ENCODE data around the gene TULP4.

The TULP4 gene

DNA sequence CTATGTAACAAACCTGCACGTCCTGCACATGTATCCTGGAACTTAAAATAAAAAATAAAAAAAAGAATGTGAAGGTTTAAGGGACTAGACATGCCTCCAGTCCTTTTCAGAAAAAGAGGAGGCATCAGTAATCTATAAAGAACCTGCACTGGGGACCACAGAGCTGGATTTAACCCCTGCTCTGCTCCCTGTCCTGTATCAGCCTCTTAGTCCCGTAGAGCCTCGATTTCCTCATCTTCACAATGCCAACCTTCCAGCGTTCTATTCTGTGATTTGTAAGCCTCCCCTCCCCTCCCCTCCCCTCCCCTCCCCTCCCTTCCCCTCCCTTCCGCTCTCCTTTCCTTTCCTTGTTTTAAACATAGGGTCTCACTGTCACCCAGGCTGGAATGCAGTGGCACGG, 216.6 kb downstream of the TULP4 start:
- H3K27me3 Mint-ChIP-seq: peaks cover 67% of the 10 kb centered on the region
- peaks cover 14 to 27% of the 10 kb centered on the region in 2 donors for H3K9me3 Mint-ChIP-seq
- no peak overlapping the region for H3K4me3 Mint-ChIP-seq

DNA sequence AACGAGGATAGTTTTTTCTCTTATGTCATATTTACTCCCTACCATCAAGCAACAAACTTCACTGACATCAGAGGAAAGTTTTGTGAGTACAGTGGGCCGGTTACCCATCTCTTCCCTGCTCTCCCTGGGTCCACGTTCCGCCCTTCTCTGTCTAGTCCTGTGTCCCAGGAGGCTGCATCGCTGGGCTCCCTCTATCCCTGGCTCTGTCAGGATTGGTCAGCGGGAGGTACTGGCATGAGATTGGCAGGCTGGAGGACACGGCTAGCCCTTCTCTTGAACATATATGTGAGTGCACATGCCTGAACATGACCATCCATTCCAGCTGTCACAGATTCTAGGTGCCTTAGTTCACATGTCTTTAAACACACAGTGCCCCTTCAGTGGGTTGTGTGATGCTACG, 217.4 kb downstream of the TULP4 start:
- peaks cover 14 to 27% of the 10 kb centered on the region in 2 donors for H3K9me3 Mint-ChIP-seq
- H3K27me3 Mint-ChIP-seq: peaks cover 61% of the 10 kb centered on the region
- no peaks in the 10 kb centered on the region for H3K4me1 Mint-ChIP-seq
- no peak for DNase-seq
- no peak overlapping the region for H3K4me3 Mint-ChIP-seq
- no peak overlapping the region for H3K27ac Mint-ChIP-seq
- ATAC-seq: no peak

More for the DNA sequence above, 216.6 kb downstream of the TULP4 start:
- DNase-seq: no peak
- Mint-ChIP-seq H3K4me1 (no peaks in the 10 kb centered on the region), H3K27ac (no peak overlapping the region)
- no peak for ATAC-seq

DNA sequence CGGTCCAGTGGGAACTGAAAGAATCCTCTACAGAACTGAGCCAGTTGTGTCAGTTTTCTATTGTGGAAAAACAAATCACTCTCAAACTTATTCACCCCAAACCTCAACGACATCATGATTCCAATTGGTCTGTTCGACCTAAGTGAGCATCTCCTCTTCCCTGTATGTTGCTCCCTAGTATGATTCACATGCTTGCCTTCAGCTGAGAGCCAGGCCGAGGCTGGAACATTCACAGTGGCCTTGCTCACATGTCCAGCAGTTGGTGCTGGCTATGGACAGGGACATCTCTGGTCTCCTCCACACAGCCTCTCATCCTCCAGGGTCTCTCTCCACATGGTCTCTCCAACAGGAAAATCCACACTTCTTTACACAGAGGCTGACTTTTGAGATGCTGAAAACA, 219.3 kb downstream of the TULP4 start:
- DNase-seq (no peak), ATAC-seq (no peak)
- H3K4me1 Mint-ChIP-seq: no peaks in the 10 kb centered on the region
- H3K27me3 Mint-ChIP-seq: peaks cover 61% of the 10 kb centered on the region
- H3K4me3 Mint-ChIP-seq: no peak overlapping the region
- peaks cover 9 to 33% of the 10 kb centered on the region in 2 donors for H3K9me3 Mint-ChIP-seq
- H3K27ac Mint-ChIP-seq: no peak overlapping the region

DNA sequence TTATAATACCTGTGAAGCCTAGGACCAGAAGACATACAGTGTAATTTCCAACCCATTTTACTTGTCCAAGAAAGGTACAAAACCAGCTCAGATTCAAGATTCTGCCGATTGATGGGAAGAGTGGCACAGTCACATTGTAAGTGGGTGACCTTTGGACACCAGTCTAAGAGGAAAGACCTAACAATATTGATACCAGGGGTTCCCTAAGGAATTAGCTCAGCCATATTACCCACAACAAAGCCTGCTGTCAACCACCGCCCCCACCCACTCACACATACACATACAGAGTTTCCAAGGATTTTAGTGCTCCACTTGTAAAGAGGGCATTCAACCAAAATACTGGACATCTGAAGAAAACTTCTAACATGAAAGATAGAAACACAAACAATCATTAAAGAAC, 219.7 kb downstream of the TULP4 start:
- H3K27me3 Mint-ChIP-seq: peaks cover 60% of the 10 kb centered on the region
- H3K4me3 Mint-ChIP-seq: no peak overlapping the region
- H3K4me1 Mint-ChIP-seq: no peaks in the 10 kb centered on the region
- H3K27ac Mint-ChIP-seq: no peak overlapping the region
- no peak for ATAC-seq
- DNase-seq: no peak
- H3K9me3 Mint-ChIP-seq: peaks cover 5 to 29% of the 10 kb centered on the region in 2 donors

DNA sequence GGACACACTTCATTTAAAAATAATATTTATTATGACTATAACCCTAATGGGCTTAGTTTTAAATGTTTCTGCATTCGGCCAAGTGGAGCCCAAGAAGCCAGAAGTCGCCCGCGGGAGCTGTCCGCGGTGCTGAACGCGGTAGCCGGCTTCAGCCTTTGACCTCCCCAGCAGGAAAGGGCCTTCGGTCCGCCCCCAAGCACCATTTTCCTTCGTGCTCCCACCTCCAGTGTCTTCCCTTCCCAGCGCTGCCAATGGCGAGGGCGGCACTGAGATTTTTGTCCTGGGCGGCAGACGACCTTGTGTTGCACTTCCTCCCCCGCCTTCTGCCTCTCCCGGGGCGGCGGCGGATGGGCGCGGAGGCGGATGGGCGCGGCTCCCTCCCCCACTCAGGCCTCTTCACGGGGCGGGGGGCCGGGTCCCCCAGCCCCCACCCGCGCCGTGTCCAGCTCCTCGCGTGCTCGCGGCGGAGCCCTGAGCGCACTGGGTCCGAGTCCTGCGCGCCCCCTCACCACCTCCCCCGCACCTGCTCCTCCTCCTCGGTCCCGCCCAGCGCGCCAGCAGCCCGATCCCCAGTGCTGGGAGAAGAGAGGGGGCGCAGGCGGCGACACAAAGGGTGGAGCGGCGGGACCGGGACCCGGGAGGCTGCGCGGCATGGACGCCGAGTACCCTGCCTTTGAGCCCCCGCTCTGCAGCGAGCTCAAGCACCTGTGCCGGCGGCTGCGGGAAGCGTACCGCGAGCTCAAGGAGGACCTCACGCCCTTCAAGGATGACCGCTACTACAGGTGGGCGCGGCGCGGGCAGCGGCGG, 224.0 kb downstream of the TULP4 start:
- H3K27me3 Mint-ChIP-seq: peaks cover 74% of the 10 kb centered on the region
- H3K9me3 Mint-ChIP-seq: peaks cover 0 to 13% of the 10 kb centered on the region in 2 donors
- DNase-seq (peak; percentile 64 to 68), ATAC-seq (peak; percentile 67)
- no peak overlapping the region for H3K27ac Mint-ChIP-seq
- peak overlapping the region; percentile 69 to 85 for H3K4me3 Mint-ChIP-seq
- H3K4me1 Mint-ChIP-seq: no peaks in the 10 kb centered on the region

DNA sequence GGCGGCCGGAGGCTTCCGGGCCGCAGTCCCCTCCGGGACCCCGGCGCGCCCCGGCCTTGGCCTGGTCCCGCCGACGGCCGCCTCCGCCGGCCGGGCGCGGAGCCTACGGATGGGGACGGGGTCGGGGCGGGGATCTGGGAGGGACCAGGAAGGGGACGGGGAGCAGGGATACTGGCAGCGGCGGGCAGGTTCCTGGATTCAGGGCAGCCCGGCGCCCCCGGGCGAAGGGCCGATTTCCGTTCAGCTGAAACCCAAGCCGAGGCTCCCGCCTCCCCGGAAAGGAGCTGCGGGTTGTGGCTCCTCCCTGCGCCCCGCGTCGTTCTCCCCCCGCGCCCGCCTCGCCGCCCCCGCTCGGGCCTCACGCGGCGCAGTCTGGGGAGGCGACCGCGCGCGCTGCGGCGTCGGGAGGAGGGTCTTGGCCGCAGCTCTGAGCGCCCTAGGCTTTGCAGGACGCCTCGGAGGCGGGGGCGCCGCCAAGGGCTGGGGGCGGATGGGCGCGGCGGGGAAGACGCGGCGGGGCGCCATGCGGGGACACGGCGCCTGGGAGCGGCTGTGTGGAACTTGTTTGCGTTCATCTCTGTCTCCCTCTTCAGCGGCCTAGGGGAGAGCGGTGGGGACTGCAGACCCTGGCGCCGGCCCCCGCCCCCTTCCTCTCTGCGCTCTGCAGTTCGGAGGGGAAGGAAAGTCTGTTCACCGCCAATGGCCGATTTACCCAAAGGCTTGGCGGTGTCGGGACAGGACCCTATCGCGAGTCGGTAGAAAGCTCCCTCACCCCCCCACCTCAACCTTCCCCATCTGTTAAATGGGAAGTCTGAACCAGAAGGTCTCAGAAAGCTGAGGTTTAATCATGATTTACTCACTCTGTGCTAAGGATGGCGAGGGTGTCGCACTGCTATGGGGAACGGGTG, 224.9 kb downstream of the TULP4 start:
- Mint-ChIP-seq H3K27me3 (peaks cover 67% of the 10 kb centered on the region), H3K4me3 (peak overlapping the region; percentile 69 to 85), H3K4me1 (no peaks in the 10 kb centered on the region), H3K9me3 (peaks cover 0 to 7% of the 10 kb centered on the region in 2 donors), H3K27ac (no peak overlapping the region)
- peak; percentile 68 for ATAC-seq
- no peak for DNase-seq

DNA sequence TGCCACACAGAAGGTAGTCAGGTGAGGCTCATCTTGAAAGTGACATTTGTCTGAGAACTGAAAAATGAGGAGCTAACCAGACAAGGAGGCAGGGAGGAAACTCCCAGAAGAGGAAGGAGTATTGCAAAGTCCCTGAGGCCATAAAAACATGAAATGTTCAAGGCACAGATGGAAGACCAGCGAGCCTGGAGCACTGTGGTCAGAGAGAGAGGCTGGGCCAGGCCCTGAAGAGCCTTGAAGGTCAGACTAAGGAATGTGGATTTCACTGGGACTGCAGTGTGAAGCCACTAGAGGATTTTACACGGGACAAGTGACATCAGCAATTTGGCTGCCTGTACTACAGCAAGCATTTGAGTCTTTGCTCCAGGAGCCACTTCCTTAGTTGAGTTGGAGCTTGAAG, 226.5 kb downstream of the TULP4 start:
- Mint-ChIP-seq H3K9me3 (peaks cover 0 to 7% of the 10 kb centered on the region in 2 donors), H3K27ac (no peak overlapping the region), H3K4me3 (no peak overlapping the region), H3K27me3 (peaks cover 67% of the 10 kb centered on the region), H3K4me1 (no peaks in the 10 kb centered on the region)
- no peak for DNase-seq
- no peak for ATAC-seq

DNA sequence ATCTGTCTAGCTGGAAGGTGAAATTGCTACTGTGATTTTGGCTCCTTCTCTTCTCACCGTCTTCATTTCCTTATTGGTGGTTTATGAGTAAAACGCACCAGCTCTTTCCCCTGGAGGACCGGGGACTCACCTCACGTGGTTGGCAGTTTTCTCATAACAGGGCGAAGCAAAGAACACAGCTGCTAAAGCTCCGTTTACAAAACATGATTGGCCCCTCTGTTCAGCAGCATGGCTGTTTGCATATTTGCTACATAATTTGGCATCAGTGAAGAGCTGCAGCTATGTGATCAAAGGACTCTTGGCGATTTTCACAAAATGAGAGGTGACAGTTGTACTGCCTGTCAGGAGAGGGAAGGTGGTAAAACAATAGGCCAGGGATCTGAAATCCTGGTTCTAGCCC, 227.1 kb downstream of the TULP4 start:
- Mint-ChIP-seq H3K9me3 (peaks cover 0 to 7% of the 10 kb centered on the region in 2 donors), H3K4me3 (no peak overlapping the region), H3K4me1 (no peaks in the 10 kb centered on the region), H3K27me3 (peaks cover 67% of the 10 kb centered on the region), H3K27ac (no peak overlapping the region)
- DNase-seq (no peak), ATAC-seq (no peak)

DNA sequence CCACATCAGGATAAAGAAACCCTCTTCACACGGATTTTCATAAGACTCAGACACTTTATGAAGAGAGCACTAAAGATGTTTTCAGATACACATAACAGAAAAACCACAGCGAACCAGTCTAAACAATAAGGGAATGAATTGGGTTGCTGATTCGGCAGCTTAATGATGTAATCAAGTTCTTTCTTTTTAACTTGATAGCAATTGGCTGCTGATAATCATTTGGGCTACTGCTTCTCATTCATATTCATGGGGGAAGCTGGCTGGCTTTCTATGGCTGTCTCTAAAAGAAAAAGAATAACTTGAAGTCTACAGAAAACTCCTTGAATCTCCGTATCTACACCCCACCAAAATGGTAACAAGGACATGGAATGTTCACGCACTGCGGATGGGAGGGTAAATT, 227.6 kb downstream of the TULP4 start:
- Mint-ChIP-seq H3K9me3 (peaks cover 0 to 7% of the 10 kb centered on the region in 2 donors), H3K27ac (no peak overlapping the region), H3K27me3 (peaks cover 62% of the 10 kb centered on the region), H3K4me1 (no peaks in the 10 kb centered on the region), H3K4me3 (no peak overlapping the region)
- ATAC-seq: no peak
- DNase-seq: no peak

DNA sequence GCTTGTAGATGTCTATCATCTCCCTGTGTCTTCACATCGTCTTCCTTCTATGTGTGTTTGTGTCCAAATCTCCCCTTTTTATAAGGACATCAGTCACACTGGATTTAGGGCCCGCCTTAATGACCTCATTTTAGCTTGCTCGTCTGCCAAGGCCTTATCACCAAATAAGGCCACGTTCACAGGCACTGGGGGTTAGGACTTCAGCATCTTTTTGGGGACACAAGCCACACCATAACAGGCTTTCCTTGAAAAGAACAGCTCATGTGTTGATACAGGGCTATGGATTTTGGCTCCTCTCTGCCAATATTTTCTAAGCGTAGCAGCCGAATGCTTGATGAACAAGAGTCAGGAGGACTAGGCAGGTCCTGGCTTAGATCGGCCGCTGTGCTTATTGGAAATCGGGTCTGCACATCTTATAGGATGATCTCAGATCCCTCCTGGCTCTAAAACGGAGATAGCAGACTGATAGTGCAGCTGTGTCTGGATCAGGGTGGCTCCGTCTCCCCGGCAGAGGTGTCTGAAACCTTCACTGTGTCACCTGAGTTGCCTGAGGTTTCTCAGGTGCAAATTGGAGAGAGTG, 231.4 kb downstream of the TULP4 start:
- no peak overlapping the region for H3K4me3 Mint-ChIP-seq
- H3K27ac Mint-ChIP-seq: no peak overlapping the region
- H3K4me1 Mint-ChIP-seq: no peaks in the 10 kb centered on the region
- DNase-seq (no peak), ATAC-seq (no peak)
- H3K9me3 Mint-ChIP-seq: no peaks in the 10 kb centered on the region
- peaks cover 28% of the 10 kb centered on the region for H3K27me3 Mint-ChIP-seq

DNA sequence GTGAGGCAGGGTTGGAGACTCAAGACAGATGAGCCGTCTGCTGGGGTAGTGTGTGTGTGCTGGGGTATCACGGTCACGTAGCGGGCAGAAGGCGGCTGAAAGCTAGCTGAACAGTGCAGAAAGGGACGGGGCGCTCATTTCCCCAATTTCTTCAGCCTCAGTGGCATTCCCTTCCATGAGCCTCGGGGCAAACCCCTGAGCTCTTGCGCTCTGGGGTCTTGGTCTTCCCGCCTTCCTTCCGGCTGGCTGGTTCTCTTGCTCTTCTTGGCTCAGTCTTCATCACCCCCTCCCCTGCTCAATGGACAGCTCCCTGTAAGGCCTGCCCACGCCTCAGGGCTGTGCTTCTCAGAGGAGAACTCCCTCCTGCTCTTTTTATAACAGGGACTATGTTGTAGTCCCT, 232.2 kb downstream of the TULP4 start:
- H3K27me3 Mint-ChIP-seq: peaks cover 21% of the 10 kb centered on the region
- H3K4me1 Mint-ChIP-seq: no peaks in the 10 kb centered on the region
- no peak for ATAC-seq
- no peak overlapping the region for H3K27ac Mint-ChIP-seq
- H3K9me3 Mint-ChIP-seq: no peaks in the 10 kb centered on the region
- DNase-seq: no peak
- no peak overlapping the region for H3K4me3 Mint-ChIP-seq

DNA sequence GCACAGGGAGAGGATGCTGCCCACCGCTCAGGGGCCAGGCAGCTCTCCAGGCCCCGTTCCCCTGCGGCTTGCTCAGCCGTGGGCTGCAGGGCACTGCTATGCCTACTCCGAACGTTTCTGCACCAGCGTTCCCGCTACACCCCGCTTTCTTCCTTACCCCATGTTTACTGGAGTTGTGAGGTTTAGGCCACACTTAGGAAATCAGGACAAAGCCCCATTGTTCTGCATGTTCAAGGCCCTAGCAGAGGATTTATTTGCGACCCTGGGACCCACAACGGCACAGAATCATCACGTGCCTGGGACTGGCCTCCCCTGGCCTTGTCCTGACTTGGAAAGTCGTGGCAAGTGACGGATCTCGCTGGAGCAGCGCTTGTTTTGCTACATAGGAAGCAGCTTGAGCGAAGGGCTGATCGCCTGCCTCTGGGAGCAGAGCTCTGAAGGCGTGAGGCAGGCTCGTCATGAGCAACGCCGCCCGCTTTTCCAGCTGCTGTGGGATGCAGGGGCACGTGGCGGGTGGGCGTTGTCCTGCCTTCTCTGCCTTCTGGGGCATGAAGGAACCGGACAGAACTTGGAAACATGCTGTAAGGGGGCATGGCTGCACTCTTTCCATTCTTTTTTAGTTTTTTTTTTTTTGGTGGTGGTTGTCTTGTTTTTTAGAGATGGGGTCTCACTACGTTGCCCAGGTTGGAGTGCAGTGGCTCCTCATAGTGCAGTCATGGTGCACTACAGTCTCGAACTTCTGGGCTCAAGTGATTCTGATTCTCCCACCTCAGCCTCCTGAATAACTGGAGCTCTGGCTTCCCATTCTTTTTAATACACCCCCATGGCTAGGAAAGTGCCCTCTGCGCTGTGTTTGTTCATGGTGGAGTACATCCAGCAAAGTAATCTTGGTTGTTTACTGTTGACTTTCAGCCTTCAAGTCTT, 233.0 kb downstream of the TULP4 start:
- no peaks in the 10 kb centered on the region for H3K9me3 Mint-ChIP-seq
- ATAC-seq: no peak

DNA sequence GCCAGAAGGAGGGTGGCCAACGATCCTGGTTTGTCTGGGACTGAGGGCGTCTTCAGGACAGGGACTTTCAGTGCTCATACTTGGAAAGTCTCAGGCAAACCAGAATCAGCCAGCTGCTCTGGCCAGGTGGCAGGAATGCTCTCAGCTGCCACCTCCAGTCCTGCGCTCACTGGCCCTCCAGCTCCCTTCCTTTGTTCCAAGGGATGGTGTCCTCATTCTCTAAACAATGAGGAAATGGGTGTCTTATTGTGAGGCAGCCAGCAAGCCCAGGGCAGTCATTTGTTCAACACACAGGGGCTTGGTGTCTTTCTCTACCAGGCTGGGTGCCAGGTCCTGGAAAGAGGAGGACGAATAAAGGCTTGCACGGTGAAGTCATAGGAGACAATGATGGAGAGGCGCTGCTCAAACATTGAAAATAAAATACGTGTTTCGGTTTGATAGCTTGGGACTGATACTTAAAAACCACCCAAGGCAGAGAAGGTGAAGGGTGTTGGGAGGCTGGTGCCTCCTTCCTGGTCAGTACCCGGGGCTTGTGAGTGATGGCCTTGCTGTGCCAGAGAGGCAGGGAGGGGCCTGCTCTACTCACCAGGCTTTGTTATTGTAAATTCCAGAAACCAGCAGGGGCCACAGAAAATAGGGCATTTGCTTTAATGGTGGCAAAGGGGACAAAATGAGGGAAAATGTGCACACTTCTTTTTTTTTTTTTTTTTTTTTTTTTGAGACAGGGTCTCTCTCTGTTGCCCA, 236.3 kb downstream of the TULP4 start:
- DNase-seq: no peak
- H3K4me3 Mint-ChIP-seq: no peak overlapping the region
- H3K27ac Mint-ChIP-seq: no peak overlapping the region
- peaks cover 9% of the 10 kb centered on the region for H3K27me3 Mint-ChIP-seq
- no peaks in the 10 kb centered on the region for H3K4me1 Mint-ChIP-seq
- ATAC-seq: no peak
- no peaks in the 10 kb centered on the region for H3K9me3 Mint-ChIP-seq

More for the DNA sequence above, 233.0 kb downstream of the TULP4 start:
- Mint-ChIP-seq H3K27me3 (peaks cover 12% of the 10 kb centered on the region), H3K4me3 (no peak overlapping the region), H3K4me1 (no peaks in the 10 kb centered on the region), H3K27ac (no peak overlapping the region)
- DNase-seq: no peak

DNA sequence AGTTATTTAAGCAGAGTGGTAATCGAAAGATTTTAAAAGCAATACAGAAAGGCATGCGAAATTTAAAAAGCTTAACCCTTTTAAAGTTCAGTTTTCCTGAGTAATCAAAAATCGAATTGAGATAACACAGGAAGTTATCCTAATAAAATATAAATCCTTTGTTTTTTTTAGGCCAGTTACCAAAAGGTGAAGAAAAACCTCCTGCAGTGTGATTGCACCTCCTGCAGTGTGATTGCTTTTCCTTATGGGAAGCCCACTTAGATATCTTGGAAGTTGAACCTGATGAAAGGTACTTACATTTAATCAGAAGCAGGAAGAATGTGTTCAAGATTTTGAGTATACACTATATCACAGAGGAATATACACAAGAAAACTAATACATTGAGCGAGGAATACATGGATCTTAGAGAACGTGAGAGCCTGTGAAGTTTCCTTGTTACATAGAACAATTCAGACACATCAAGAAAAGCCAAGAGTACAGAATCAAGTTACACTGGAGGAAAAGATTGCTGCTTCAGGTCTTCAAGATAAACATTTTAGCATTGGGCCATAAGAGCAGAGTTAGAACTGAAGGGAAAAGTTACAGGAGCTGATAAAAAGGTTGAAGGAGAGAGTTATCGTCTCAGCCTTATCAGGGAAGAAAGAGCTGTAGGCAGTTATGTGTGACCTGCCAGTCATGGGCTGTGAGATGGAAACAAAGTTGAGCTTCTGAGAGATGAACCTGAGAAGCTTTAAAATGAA, 240.0 kb downstream of the TULP4 start:
- Mint-ChIP-seq H3K27ac (no peak overlapping the region), H3K9me3 (no peaks in the 10 kb centered on the region), H3K4me3 (no peak overlapping the region), H3K27me3 (peaks cover 9% of the 10 kb centered on the region), H3K4me1 (no peaks in the 10 kb centered on the region)
- ATAC-seq (no peak), DNase-seq (no peak)

Measured in stimulated activated naive CD8-positive, alpha-beta T cell treated with anti-CD3 and anti-CD28 coated beads, Interleukin-15, amount 100 ng/mL, for 72 hours (primary cell).